GM19372 (cell line): Measurements from ENCODE around the gene RBPJ.

Source experiments
- ATAC-seq: cut with Tn5 transposase; IDR thresholded peaks from one replicate; pipeline ENCODE4 v1.9.1; 2021; ENCODE audit warnings: mild to moderate bottlenecking, low read depth, moderate library complexity; ENCODE audit not compliant: unreplicated experiment

RBPJ gene

GRCh38 chr4:26478330-26478729 lies 157.5 kb downstream of the RBPJ start:
- ATAC-seq, result no peak

DNA sequence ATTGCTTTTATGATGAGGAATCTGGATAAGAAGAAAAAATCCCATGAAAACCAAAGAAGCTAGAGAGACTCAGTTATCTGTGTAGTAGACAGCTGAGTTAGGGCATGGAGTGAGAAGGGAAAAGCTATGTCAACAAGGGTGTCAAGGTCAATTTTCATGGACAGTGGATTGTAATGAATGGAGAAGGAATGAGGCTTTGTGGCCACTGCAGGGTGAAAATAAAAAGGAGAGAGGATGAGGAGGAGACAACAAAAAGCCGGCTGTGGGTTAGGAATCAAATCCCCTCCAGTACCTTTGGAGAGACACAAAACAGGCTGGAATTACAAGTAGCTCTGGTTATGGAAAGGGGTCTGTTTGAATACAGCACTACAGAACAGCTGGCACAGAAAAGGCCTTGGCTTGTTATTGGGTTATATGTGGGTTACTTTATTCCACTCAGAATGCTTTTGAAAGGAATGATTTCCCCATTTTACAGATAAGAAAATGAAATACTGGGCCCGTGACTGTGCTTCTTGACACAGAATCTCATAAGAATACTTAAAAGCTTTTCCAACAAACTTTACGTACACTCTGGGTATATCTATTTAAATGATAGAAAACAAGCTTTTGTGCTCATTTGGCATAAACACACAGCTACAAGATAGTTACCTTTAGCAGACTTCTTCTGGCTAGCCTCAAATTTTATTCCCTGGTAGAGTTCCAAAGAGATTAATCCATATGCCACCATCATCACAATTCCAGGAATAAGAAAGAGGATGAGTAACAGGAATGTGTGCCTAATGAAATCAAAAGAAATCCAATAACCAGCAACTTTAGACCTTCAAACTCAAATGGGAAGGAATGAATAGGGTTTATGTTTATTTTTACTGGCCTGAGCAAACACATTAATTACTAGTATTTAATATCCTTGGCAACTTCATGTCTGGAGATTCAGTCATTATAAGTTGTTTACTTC lies 162.0 kb downstream of the RBPJ start:
- no peak for ATAC-seq

DNA sequence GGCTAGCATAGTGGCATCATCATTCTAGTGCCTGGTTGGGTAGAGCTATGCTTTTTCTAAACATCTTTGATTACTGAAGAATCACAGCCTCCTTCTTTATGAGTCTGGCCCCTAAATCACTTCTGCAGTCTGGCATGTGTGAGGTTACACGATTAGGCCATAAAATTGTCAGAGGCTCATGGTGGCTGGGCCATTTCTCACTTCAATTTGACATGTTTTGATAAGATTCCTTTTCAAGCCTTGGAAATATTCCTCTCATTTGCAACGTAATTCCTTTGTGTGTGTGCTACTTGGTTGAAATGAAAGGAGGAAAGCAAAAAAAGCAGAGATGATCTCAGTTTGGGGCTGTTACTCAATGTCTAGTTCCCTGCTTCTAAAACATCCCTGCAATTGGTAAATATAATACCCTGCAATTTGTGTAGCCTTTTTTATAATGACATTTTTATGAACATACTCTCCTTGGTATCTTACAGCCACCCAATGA lies 163.3 kb downstream of the RBPJ start:
- no peak for ATAC-seq

DNA sequence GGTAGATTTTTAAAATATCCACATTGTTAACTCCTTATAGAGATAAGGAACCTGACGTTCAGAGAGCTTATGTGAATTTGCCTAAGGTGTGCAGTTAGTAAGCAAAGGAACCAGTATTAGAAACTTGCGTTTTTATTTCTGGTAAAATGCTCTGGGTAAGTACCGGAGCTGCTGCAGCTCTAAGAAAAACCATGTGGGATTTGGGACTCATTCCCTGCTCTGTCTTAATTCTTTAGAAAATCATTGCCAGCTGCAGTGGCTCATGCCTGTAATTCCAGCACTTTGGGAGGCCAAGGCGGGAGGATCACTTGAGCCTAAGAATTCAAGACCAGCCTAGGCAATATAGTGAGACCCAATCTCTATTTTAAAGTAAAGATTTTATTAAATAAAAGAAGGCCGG lies 163.7 kb downstream of the RBPJ start:
- no peak for ATAC-seq
